Measurements from ENCODE around the gene TBC1D17. TPM values are rescaled to one million over a fixed set of nuclear protein-coding genes. Genes with fewer than 3 reads are reported as not detected.

Gene TBC1D17
- 10 to 100 TPM; 32.9 to 42.0 (median 37.2) TPM for polyA plus RNA-seq (ENCODE audit: insufficient read length in 3 of 3)

DNA sequence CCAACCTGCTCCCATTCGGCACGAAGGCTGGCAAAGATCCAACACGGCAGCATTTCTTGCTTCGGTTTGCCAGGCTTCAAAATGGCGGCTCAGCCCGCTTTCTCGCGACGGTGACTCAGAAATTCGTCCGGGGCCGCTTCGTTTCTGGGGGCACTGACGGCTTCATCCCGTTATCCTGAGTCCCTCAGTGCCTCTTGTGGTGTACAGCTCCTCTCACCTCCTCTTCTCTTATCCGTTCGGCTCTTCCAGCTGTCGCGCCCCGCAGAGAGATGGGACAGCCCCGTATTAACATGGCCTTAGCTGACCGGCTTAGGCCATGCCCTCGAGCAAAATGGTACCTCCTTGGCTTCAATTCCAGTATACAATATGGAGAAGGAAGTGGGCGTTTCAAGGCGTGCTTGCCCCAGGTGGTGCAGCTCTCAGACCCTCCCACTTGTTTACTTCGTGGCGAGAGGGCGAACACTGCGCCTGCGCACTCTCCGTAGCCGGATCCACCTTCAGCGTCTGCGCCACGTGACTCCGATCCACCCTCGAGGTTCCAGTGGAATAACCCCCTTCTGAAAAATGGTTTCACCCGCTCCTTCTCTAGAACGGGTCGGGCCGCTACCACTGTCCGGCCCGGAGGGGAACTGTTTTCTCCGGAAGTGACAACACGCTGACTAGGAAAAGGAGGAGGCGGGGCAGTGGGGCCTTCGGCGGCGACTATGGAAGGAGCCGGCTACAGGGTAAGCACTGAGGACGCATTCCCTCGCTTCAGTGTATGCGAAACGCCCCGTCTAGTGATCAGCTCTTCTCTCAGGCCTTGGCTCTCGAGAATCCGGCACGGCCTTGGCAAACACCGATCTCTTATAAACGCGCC, at the start of gene TBC1D17, which contains the start of gene AKT1S1:
TSS of gene TBC1D17 (plus strand) at position 683 of the 859 bp plus-strand sequence. CDS start at position 705, 22 bp downstream.
TSS of gene AKT1S1 (minus strand) at position 336 of the 859 bp plus-strand sequence. CDS start 4,060 bp downstream, outside the sequence.
- peak; percentile 99 to 100 (median 99) for DNase-seq (ENCODE audit: low read depth in 3 of 3, low spot score in 2 of 3)

DNA sequence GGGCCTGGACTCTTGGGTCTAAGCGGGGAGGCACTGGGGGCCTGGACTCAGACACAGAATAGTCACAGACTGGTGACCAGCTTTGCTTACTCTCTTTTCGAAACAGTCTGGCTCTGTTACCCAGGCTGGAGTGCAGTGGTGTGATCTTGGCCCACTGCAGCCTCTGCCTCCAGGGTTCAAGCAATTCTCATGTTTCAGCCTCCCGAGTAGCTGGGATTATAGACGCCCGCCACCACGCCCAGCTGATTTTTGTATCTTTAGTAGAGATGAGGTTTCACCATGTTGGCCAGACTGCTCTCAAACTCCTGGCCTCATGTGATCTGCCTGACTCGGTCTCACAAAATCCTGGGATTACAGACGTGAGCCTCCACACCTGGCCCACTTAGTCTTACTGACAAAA, 48.3 kb upstream of the TBC1D17 start:
- DNase-seq (ENCODE audit: low read depth in 3 of 3, low spot score in 2 of 3) = no peak

DNA sequence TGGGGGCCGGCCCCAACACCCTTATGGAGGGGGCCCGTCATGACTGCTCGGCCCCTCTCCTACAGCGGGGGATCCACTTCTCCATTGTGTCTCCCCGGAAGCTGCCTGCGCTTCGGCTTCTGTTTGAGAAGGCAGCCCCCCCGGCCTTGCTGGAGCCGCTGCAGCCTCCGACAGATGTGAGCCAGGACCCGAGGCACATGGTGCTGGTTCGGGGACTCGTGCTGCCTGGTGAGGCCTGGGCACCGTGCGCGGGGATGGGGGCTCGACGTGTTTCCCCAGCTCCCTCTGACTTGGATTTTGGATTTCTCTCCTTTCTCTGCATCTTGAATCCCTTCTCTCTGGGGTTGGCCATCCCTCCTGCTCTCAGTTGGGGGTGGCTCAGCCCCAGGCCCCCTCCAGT, 47.8 kb upstream of the TBC1D17 start:
- DNase-seq (ENCODE audit: low read depth in 3 of 3, low spot score in 2 of 3) = no peak

- no peak for DNase-seq (ENCODE audit: low read depth in 3 of 3, low spot score in 2 of 3)
Measured at GRCh38 chr19:49830766-49831165, 46.7 kb upstream of the TBC1D17 start.

GRCh38 chr19:49831592-49831991, 45.9 kb upstream of the TBC1D17 start:
- no peak for DNase-seq (ENCODE audit: low read depth in 3 of 3, low spot score in 2 of 3)

GRCh38 chr19:49832556-49832955, 44.9 kb upstream of the TBC1D17 start:
- DNase-seq (ENCODE audit: low read depth in 3 of 3, low spot score in 2 of 3) = no peak

DNA sequence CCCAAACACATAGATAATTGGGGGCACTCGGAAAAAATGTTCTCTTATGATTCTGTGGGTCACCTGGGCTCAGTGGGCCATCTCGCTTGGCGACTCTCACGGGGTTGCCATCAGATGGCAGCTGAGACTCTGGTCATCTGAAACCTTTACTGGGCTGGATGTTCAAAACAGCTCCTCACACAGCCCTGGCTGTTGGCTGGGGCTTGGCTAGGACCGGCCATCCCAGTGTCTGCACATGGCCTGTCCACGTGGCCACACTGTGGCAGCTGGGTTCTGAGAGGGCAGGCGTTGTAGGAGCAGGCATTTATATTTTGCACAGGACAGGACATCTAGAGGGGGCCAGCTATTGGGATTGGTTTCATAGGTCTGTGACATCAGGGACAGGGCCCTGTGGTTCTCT, 43.9 kb upstream of the TBC1D17 start:
- DNase-seq (ENCODE audit: low read depth in 3 of 3, low spot score in 2 of 3) = no peak

DNA sequence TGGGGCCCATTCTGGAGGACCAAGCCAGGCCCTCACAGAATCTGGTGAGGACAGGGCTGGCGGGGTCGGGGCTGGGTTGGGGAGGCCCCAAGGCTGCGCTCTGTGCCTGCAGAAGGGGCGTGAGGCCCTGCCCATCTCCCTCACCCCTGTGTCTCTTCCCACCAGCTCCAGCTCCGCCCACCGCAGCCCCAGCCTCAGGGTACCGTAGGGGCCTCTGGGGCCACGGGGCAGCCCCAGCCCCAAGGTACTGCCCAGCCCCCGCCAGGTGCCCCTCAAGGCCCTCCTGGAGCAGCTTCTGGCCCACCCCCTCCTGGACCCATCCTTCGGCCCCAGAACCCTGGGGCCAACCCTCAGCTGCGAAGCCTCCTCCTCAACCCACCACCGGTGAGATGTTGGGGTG, 41.9 kb upstream of the TBC1D17 start:
- DNase-seq (ENCODE audit: low read depth in 3 of 3, low spot score in 2 of 3) = no peak

DNA sequence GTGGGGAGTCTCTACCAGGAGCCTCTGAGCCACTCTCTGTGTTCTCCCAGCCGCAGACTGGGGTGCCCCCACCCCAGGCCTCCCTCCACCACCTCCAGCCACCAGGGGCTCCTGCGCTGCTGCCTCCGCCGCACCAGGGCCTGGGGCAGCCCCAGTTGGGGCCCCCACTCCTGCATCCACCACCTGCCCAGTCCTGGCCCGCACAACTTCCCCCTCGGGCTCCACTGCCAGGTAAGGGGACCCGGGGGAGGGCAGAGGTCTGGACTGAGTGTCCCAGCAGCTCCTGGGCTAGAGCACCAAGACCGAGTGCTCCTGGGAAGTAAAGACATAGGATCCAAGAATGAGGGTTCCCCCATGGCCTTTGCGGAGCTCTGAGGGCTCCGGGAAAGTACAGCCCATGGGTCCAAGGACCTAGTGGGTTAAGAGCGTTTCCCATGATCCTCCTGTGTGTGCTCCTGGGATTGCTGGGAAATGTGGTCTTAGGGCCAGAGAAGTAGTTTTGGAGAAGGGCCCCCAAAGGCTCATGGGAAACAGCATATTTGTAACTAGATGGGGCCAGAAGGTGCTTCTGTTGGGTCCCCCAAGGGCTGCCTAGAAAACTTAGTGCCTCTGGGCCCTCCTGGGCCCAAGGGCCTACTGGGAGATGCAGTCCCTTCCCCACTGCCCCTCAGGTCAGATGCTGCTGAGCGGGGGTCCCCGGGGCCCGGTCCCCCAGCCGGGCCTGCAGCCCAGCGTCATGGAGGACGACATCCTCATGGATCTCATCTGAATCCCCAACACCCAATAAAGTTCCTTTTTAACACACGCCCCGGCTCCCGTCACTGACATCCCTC, 41.1 kb upstream of the TBC1D17 start:
- no peak for DNase-seq (ENCODE audit: low read depth in 3 of 3, low spot score in 2 of 3)

DNA sequence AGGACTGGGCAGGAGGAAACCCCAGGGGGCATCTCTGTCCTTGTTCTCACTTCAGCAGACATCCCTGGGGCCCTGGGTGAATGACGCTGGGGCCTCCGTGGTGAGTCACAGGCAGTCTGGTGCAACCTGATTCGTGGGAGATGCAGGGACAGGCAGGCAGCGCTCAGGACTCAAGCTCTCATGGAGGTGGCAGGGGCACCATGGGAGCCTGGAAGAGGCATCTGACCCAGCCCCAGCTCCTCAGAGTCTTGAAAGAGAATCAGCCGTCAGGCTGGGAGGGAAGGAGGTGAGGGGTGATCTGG, 40.5 kb upstream of the TBC1D17 start:
- DNase-seq (ENCODE audit: low read depth in 3 of 3, low spot score in 2 of 3) = no peak

GRCh38 chr19:49837425-49837824, 40.1 kb upstream of the TBC1D17 start:
- no peak for DNase-seq (ENCODE audit: low read depth in 3 of 3, low spot score in 2 of 3)

GRCh38 chr19:49838885-49839588, 38.5 kb upstream of the TBC1D17 start:
- DNase-seq (ENCODE audit: low read depth in 3 of 3, low spot score in 2 of 3) = no peak

DNA sequence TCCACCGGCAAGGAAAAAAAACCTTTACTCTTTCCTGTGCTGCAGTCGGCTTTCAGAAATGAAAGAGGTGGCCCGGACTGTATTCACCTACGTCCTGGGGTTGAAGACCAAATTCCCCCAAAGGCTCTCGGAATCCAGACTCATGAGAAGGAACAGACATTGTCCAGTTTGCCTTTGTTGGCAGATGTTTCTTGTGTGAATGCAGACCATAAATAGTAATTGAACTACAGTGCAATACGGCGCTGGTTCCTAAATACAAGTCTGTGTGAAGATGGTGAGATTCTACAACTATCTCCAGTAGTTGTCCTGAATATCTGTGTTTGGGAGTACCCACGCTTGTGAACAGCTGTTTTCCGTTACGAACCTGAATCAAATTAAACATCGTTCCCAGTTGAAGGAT, 37.8 kb upstream of the TBC1D17 start:
- DNase-seq (ENCODE audit: low read depth in 3 of 3, low spot score in 2 of 3) = no peak

DNA sequence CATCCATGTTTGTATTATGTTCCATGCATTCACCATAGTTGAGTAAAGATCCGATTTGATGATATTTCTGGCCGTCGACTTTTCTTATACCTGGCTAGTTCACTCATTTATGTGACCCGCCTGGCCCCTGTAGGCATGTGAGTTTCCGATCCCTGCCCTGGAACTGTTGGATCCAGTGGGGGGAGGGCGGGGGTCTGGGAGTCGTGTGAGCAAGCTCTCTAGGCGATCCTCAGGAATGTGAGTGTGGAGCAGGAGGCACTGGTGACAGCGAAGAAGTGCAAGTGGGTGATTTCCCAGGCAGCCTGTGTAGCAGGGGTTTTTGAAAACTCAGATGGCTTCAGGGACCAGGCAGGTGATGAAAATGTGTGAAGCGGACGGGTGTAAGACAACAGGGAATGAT, 37.2 kb upstream of the TBC1D17 start:
- DNase-seq (ENCODE audit: low read depth in 3 of 3, low spot score in 2 of 3) = no peak

DNA sequence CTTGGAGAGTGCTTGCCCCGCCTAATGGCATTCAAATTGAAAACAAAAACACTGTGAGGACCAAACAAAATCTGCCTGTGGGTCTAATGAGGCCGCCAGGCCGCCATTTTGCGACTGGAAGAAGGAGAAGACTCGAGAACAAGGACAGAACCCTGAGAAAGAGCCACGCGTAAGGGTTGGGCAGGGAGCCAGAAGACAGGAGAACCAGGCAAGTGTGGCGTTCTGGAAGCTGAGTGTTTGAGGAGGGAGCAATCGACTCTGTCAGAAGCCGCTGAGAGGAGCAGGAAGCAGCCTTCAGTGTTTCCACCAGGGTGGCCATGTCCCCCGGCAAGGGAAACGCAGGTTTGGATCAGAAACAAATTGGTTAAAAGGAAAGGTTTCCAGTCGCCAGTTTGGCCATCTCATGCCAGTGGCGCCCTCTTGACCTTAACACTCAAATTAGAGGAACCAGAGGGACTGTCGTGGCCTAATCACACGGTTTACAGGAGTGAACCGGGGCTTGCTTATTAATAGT, 36.7 kb upstream of the TBC1D17 start:
- DNase-seq (ENCODE audit: low read depth in 3 of 3, low spot score in 2 of 3) = no peak

DNA sequence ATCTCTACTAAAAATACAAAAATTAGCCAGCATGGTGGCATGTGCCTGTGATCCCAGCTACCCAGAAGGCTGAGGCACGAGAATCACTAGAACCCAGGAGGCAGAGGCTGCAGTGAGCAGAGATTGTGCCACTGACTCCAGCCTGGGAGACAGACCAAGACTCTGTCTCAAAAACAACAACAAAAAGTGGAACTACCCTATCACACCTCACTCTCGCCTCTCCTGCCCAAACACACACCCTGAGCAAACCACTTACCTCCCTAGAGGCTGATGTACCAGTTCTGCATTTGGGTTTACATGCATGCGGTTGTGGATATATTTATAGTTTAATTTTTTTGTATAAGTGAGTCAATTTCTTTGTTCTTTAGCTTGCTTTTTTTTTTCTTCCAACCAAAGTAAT, 34.2 kb upstream of the TBC1D17 start:
- DNase-seq (ENCODE audit: low read depth in 3 of 3, low spot score in 2 of 3) = no peak

- DNase-seq (ENCODE audit: low read depth in 3 of 3, low spot score in 2 of 3) = no peak
Measured at GRCh38 chr19:49844138-49845095, 33.1 kb upstream of the TBC1D17 start.

DNA sequence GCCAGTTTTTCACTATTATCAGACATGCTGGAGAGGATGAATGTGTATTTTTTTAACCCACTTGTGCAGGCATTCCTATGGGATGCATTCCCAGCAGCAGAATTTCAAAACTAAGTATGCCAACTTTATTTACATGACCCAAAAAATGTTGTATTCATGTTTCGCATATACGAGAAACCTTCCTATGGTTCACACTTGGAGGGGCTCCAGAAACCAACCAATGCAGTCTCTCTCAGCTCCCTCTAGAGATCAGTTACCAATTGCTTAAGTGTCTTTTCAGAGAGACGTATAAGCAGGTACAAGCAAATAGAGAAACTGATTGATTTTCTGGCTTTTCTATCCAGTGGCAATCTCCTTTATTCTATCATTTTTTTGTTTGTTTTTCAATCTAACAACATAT, 32.1 kb upstream of the TBC1D17 start:
- DNase-seq (ENCODE audit: low read depth in 3 of 3, low spot score in 2 of 3) = no peak

GRCh38 chr19:49846408-49846807, 31.1 kb upstream of the TBC1D17 start:
- DNase-seq (ENCODE audit: low read depth in 3 of 3, low spot score in 2 of 3) = no peak

All from right renal cortex interstitium (tissue), 3 donors.